HEK293 (cell line): ENCODE measurements around the gene MRPL21.

Source experiments
- CTCF ChIA-PET: fragments of 350-600 bp; formaldehyde crosslinking; extraction: SDS; loops from one replicate; lab custom pipeline; 2021; ENCODE audit warnings: antibody characterized with exemption; lab: Yijun Ruan, JAX
- POLR2A ChIA-PET: fragments of 300-600 bp; formaldehyde crosslinking; extraction: SDS; loops from one replicate; lab custom pipeline; 2020; ENCODE audit warnings: antibody characterized with exemption, inconsistent platforms; lab: Yijun Ruan, JAX
- H3K27ac ChIP-seq: fragments of 200-500 bp; sonication (Bioruptor generic); 2 replicates; pipeline ENCODE4 v1.5.1; 2014; ENCODE audit warnings: low read depth, low read length, control low read depth, inconsistent platforms; ENCODE audit errors: extremely low read depth
- H3K36me3 ChIP-seq, 2 experiments: fragments of 200-500 bp in 1 of 2; sonication (Bioruptor generic) in 1 of 2; 1 replicate in 1 of 2; 2 replicates in 1 of 2; pipeline ENCODE4 v1.5.1; 2014 to 2017; ENCODE audit warnings: inconsistent platforms in 2 of 2, low read length in 2 of 2; ENCODE audit not compliant: control insufficient read depth in 2 of 2, insufficient read depth in 1 of 2
- H3K4me1 ChIP-seq: fragments of 200-500 bp; sonication (Bioruptor generic); 2 replicates; pipeline ENCODE4 v1.5.1; 2014; ENCODE audit warnings: mild to moderate bottlenecking, low read length, inconsistent platforms; ENCODE audit not compliant: control insufficient read depth, insufficient read depth
- H3K4me3 ChIP-seq: 2 replicates; pipeline ENCODE4 v1.5.1; 2011; ENCODE audit warnings: low read depth, mild to moderate bottlenecking, control low read depth, low read length, moderate library complexity
- H3K9me3 ChIP-seq: fragments of 200-500 bp; sonication (Bioruptor generic); 2 replicates; pipeline ENCODE4 v1.5.1; 2014; ENCODE audit warnings: low read depth, low read length, inconsistent platforms; ENCODE audit not compliant: control insufficient read depth, insufficient read depth
- GLIS1 ChIP-seq: fragments of 450-650 bp; formaldehyde crosslinking; IDR thresholded peaks from 2 replicates; pipeline ENCODE4 v1.5.1; 2016; ENCODE audit warnings: missing biosample characterization, missing genetic modification characterization
- HOXA7 ChIP-seq: sonication (generic); formaldehyde crosslinking; IDR thresholded peaks from 2 replicates; pipeline ENCODE4 v1.8.1; 2022; ENCODE audit warnings: missing genetic modification reagents, borderline replicate concordance
- KLF7 ChIP-seq: fragments of 450-650 bp; formaldehyde crosslinking; IDR thresholded peaks from 2 replicates; pipeline ENCODE4 v1.5.1; 2016; ENCODE audit warnings: missing biosample characterization, missing genetic modification characterization, borderline replicate concordance
- SCRT1 ChIP-seq: fragments of 450-650 bp; formaldehyde crosslinking; IDR thresholded peaks from 2 replicates; pipeline ENCODE4 v1.5.1; 2016; ENCODE audit warnings: missing biosample characterization, missing genetic modification characterization, borderline replicate concordance
- ZBTB1 ChIP-seq: fragments of 450-650 bp; formaldehyde crosslinking; IDR thresholded peaks from 2 replicates; pipeline ENCODE4 v1.5.1; 2016; ENCODE audit warnings: missing biosample characterization, missing genetic modification characterization
- ZBTB17 ChIP-seq: fragments of 450-650 bp; formaldehyde crosslinking; IDR thresholded peaks from 2 replicates; pipeline ENCODE4 v1.5.1; 2016; ENCODE audit warnings: missing biosample characterization, missing genetic modification characterization
- ZBTB8A ChIP-seq: fragments of 450-650 bp; formaldehyde crosslinking; IDR thresholded peaks from 2 replicates; pipeline ENCODE4 v1.5.1; 2016; ENCODE audit warnings: missing biosample characterization, missing genetic modification characterization
- ZNF146 ChIP-seq: fragments of 450-650 bp; formaldehyde crosslinking; IDR thresholded peaks from 2 replicates; pipeline ENCODE4 v1.5.1; 2016; ENCODE audit warnings: missing biosample characterization, missing genetic modification characterization
- ZNF510 ChIP-seq: fragments of 450-650 bp; formaldehyde crosslinking; IDR thresholded peaks from 2 replicates; pipeline ENCODE4 v1.5.1; 2018; ENCODE audit warnings: mild to moderate bottlenecking, missing genetic modification characterization, missing biosample characterization; ENCODE audit not compliant: insufficient replicate concordance
- ZNF561 ChIP-seq: fragments of 450-650 bp; IDR thresholded peaks from 2 replicates; pipeline ENCODE4 v1.5.1; 2018; ENCODE audit warnings: missing biosample characterization, missing genetic modification characterization, borderline replicate concordance
- ZNF664 ChIP-seq: fragments of 450-650 bp; formaldehyde crosslinking; IDR thresholded peaks from 2 replicates; pipeline ENCODE4 v1.5.1; 2016; ENCODE audit warnings: missing biosample characterization, missing genetic modification characterization
- ZNF791 ChIP-seq: fragments of 450-650 bp; formaldehyde crosslinking; IDR thresholded peaks from 2 replicates; pipeline ENCODE4 v1.5.1; 2016; ENCODE audit warnings: missing biosample characterization, missing genetic modification characterization
- ZNF837 ChIP-seq: fragments of 450-650 bp; formaldehyde crosslinking; IDR thresholded peaks from 2 replicates; pipeline ENCODE4 v1.5.1; 2016; ENCODE audit warnings: missing biosample characterization, missing genetic modification characterization
- TF ChIP-seq, protein P1 (sequence below): fragments of 450-650 bp; formaldehyde crosslinking; IDR thresholded peaks from 2 replicates; pipeline ENCODE4 v1.5.1; 2017; ENCODE audit warnings: missing biosample characterization, missing genetic modification characterization
- TF ChIP-seq, protein P2 (sequence below): fragments of 450-650 bp; formaldehyde crosslinking; IDR thresholded peaks from 2 replicates; pipeline ENCODE4 v1.5.1; 2016; ENCODE audit warnings: missing biosample characterization, missing genetic modification characterization
- TF ChIP-seq, protein P3 (sequence below): fragments of 450-650 bp; formaldehyde crosslinking; optimal IDR thresholded peaks from 2 replicates; pipeline ENCODE3; 2016; ENCODE audit warnings: missing biosample characterization, mild to moderate bottlenecking, missing genetic modification characterization
- TF ChIP-seq, protein P4 (sequence below): fragments of 450-650 bp; formaldehyde crosslinking; IDR thresholded peaks from 2 replicates; pipeline ENCODE4 v1.5.1; 2016; ENCODE audit warnings: missing biosample characterization, missing genetic modification characterization
- TF ChIP-seq, protein P5 (sequence below): IDR thresholded peaks from 2 replicates; pipeline ENCODE4 v1.6.1; 2011; ENCODE audit warnings: mild to moderate bottlenecking, low read depth, low read length, borderline replicate concordance

Gene MRPL21

DNA sequence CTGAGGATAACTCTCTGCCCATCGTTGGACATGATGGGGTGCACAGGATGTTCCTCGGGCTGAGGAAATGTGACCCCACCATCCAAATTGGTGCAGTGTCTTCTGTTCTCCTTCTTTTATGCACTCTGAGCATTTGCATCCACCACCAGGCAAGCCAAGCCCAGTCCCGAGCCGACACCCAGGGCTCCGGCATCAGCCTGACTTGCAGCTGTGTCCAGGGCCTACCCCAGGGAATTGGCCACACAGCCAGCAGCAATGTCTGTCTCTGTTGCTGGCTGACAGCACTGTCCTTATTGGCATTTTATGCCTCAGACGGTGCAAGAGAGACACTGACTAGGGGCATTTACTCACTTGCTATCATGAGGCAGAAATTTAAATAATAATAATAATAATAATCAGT, 36.6 kb downstream of the MRPL21 start (continued):
- TF ChIP-seq SCRT1 (tag by site-specific recombination) = no peak
- TF ChIP-seq ZNF561 (tag by site-specific recombination) = no peak
- TF ChIP-seq, all 188 proteins: peak for 0

DNA sequence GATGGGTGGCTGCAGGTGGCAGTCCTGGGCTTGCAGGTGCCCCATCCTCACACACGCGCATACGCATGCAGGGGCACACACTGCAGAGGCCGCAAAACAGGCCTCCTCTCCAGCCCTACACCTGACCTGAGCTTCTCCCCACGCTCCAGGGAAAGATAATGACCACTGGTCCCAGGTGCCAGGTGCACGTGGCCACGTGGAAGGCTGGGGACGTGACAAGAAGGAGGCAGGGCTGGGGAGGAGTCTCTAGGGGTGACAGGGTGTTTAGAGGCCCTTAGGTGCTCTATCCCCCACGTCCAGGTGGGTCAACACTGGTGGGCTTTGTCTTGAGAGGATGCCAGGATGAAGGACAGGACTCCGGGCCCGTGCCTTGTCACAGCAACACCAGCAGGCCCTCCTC, 38.4 kb downstream of the MRPL21 start:
- Histone ChIP-seq H3K36me3 (no peaks in the 10 kb centered on the region), H3K9me3 (no peaks in the 10 kb centered on the region), H3K4me1 (no peaks in the 10 kb centered on the region), H3K4me3 (no peak overlapping the region), H3K27ac (no peak overlapping the region)
- POLR2A ChIA-PET = no interaction called here
- TF ChIP-seq, protein P1, sequence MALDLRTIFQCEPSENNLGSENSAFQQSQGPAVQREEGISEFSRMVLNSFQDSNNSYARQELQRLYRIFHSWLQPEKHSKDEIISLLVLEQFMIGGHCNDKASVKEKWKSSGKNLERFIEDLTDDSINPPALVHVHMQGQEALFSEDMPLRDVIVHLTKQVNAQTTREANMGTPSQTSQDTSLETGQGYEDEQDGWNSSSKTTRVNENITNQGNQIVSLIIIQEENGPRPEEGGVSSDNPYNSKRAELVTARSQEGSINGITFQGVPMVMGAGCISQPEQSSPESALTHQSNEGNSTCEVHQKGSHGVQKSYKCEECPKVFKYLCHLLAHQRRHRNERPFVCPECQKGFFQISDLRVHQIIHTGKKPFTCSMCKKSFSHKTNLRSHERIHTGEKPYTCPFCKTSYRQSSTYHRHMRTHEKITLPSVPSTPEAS = no peak
- TF ChIP-seq, protein P2, sequence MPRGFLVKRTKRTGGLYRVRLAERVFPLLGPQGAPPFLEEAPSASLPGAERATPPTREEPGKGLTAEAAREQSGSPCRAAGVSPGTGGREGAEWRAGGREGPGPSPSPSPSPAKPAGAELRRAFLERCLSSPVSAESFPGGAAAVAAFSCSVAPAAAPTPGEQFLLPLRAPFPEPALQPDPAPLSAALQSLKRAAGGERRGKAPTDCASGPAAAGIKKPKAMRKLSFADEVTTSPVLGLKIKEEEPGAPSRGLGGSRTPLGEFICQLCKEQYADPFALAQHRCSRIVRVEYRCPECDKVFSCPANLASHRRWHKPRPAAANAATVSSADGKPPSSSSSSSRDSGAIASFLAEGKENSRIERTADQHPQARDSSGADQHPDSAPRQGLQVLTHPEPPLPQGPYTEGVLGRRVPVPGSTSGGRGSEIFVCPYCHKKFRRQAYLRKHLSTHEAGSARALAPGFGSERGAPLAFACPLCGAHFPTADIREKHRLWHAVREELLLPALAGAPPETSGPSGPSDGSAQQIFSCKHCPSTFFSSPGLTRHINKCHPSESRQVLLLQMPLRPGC (tag by site-specific recombination) = no peak
- no peak for TF ChIP-seq ZBTB8A
- TF ChIP-seq ZBTB17 (tag by site-specific recombination) = no peak
- no peak for TF ChIP-seq ZNF664 (tag by site-specific recombination)
- TF ChIP-seq HOXA7 (CRISPR knock-in tag) = no peak
- TF ChIP-seq ZNF510 (tag by site-specific recombination) = no peak
- TF ChIP-seq, protein P3, sequence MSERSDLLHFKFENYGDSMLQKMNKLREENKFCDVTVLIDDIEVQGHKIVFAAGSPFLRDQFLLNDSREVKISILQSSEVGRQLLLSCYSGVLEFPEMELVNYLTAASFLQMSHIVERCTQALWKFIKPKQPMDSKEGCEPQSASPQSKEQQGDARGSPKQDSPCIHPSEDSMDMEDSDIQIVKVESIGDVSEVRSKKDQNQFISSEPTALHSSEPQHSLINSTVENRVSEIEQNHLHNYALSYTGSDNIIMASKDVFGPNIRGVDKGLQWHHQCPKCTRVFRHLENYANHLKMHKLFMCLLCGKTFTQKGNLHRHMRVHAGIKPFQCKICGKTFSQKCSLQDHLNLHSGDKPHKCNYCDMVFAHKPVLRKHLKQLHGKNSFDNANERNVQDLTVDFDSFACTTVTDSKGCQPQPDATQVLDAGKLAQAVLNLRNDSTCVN (tag by site-specific recombination) = no peak
- no peak for TF ChIP-seq ZBTB1 (tag by site-specific recombination)
- TF ChIP-seq, protein P4, sequence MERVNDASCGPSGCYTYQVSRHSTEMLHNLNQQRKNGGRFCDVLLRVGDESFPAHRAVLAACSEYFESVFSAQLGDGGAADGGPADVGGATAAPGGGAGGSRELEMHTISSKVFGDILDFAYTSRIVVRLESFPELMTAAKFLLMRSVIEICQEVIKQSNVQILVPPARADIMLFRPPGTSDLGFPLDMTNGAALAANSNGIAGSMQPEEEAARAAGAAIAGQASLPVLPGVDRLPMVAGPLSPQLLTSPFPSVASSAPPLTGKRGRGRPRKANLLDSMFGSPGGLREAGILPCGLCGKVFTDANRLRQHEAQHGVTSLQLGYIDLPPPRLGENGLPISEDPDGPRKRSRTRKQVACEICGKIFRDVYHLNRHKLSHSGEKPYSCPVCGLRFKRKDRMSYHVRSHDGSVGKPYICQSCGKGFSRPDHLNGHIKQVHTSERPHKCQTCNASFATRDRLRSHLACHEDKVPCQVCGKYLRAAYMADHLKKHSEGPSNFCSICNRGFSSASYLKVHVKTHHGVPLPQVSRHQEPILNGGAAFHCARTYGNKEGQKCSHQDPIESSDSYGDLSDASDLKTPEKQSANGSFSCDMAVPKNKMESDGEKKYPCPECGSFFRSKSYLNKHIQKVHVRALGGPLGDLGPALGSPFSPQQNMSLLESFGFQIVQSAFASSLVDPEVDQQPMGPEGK (tag by site-specific recombination) = no peak
- TF ChIP-seq, protein P5, sequence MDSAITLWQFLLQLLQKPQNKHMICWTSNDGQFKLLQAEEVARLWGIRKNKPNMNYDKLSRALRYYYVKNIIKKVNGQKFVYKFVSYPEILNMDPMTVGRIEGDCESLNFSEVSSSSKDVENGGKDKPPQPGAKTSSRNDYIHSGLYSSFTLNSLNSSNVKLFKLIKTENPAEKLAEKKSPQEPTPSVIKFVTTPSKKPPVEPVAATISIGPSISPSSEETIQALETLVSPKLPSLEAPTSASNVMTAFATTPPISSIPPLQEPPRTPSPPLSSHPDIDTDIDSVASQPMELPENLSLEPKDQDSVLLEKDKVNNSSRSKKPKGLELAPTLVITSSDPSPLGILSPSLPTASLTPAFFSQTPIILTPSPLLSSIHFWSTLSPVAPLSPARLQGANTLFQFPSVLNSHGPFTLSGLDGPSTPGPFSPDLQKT = no peak
- no peak for TF ChIP-seq ZNF837 (tag by site-specific recombination)
- no peak for TF ChIP-seq ZNF561 (tag by site-specific recombination)
- no peak for TF ChIP-seq ZNF146
- TF ChIP-seq KLF7 (tag by site-specific recombination) = no peak
- no peak for TF ChIP-seq GLIS1
- TF ChIP-seq ZNF791 (tag by site-specific recombination) = no peak
- CTCF ChIA-PET = no interaction called here
